VCaP (cell line): Measurements from ENCODE around the gene LIM2.

Source experiments
- H3K27ac ChIP-seq: fragments of 450-650 bp; 2 replicates; pipeline ENCODE4 v1.5.1; 2017
- CTCF ChIP-seq: fragments of 450-650 bp; conservative IDR thresholded peaks from 2 replicates; pipeline ENCODE4 v1.5.1; 2017; ENCODE audit warnings: mild to moderate bottlenecking, moderate library complexity

The LIM2 gene

GRCh38 chr19:51351266-51351990, 36.3 kb downstream of the LIM2 start:
- no peak overlapping the region for H3K27ac ChIP-seq

GRCh38 chr19:51347209-51347928, 40.4 kb downstream of the LIM2 start:
- H3K27ac ChIP-seq: no peak overlapping the region
- TF ChIP-seq CTCF: no peak

More at GRCh38 chr19:51351266-51351990, 36.3 kb downstream of the LIM2 start:
- no peak for TF ChIP-seq CTCF

- no peak overlapping the region for H3K27ac ChIP-seq
- no peak for TF ChIP-seq CTCF
Observed at GRCh38 chr19:51346742-51347141, 41.0 kb downstream of the LIM2 start.

GRCh38 chr19:51345076-51345620, 42.6 kb downstream of the LIM2 start:
- H3K27ac ChIP-seq: no peak overlapping the region
- TF ChIP-seq CTCF: no peak

GRCh38 chr19:51342631-51343569, 44.9 kb downstream of the LIM2 start:
- peak overlapping the region; percentile 26; the same call in 1 of the 2 replicates for H3K27ac ChIP-seq

GRCh38 chr19:51341976-51342580, 45.7 kb downstream of the LIM2 start, which contains the start of gene VSIG10L:
TSS of gene VSIG10L (minus strand) at chr19:51342139. CDS start at chr19:51342124, 15 bp downstream.
- TF ChIP-seq CTCF: no peak
- peak within 1 kb of the TSS; percentile 26; the same call in 1 of the 2 replicates for H3K27ac ChIP-seq

More at GRCh38 chr19:51342631-51343569, 44.9 kb downstream of the LIM2 start:
- TF ChIP-seq CTCF: no peak
